GM21825 (cell line): ENCODE results near the gene B4GAT1.

Experiments used
- ATAC-seq: cut with Tn5 transposase; IDR thresholded peaks from one replicate; pipeline ENCODE4 v1.9.1; 2021; ENCODE audit warnings: mild to moderate bottlenecking, moderate library complexity; ENCODE audit not compliant: unreplicated experiment

B4GAT1 gene

GRCh38 chr11:66338276-66339161 is 8.9 kb downstream of the B4GAT1 start:
- no peak for ATAC-seq

- ATAC-seq, result no peak
Measured at GRCh38 chr11:66337103-66337899, 10.1 kb downstream of the B4GAT1 start.

DNA sequence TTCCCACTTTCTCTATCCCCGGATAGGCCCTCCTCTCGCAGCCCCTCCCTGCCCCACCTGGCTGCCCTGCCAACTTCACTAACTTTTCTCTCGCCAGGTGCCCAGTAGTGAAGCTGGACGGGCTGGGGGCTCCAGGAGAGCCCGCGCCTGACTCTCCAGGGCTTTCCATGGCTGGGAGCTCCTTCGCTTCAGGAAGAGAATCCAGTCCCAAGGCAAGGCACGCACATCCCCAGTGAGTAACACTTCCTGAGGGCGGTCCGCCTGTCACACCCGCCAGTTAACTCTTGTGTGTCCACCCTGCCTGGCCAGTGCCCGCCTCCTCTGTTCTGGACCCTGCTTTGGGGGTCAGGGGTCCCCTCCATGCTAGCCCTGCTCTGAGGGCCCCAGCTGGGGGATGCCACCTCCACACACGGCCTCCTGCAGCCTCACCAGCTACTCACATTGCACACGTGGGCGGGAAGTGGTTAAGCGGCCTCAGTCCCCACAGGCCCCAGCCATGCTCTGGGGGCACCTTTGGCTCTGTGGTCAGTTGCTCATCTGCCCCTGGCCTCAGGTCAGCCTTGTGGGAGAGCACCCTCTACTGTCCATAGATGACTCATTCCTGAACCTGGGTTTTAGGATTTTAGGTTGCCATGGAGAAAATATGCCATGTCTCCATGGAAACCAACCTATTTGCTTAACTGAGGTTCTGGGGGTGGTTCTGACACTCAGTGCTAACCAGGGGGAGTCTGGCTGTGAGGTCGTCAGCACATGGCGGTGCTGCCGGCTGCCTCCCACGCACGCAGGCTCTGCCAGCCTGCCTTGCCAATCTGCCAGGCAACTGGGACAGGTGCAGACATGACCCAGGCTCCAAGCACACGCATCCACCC is 11.0 kb downstream of the B4GAT1 start, which contains the start of gene RIN1:
TSS of gene RIN1 (minus strand) at position 201 of the 869 bp plus-strand sequence. CDS start at position 169, 32 bp downstream.
- no peak for ATAC-seq

- no peak for ATAC-seq
Measured at GRCh38 chr11:66335531-66336233, 11.7 kb downstream of the B4GAT1 start.

DNA sequence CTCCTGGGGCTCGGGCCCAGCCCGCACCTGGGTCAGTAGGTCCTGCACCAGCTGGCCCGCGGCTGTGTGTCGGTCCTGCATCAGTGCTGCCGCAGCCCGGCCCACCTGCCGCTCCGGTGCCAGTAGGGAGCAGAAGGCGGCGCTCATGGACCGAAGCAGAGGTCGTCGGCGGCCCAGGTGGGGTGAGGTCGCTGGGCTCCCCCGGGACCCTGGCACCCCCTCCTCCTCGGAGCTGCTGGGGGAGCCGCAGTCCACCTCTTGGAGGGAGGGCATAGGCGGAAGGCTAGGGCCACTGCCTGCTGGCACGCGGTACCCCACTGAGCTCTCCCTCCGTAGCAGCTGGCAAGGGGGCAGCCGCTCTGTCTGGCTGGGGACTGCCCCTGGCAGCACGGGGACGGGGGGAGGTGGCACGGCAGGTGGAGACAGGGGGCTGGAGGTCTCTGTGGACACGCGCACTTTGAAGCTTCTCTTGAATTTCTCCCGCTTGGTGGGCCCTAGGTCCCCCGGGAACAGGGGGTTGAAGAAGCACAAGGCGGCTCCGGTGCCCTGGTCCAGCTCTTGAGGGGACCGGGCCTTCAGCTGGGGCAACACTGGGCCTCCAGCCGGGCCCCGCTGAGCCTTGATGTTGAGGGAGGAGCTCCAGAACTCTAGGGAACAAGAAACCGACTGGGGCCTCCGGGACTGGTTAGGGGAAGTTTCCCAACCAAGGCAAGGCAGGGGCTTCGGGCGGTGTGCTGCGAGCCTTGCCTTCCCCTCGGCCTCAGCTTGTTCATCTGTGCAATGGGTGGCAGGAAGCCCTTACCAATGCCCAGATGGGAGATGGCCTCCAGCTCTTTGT is 12.6 kb downstream of the B4GAT1 start:
- ATAC-seq, result no peak

- ATAC-seq, result no peak
Measured at GRCh38 chr11:66333896-66334604, 13.4 kb downstream of the B4GAT1 start.

DNA sequence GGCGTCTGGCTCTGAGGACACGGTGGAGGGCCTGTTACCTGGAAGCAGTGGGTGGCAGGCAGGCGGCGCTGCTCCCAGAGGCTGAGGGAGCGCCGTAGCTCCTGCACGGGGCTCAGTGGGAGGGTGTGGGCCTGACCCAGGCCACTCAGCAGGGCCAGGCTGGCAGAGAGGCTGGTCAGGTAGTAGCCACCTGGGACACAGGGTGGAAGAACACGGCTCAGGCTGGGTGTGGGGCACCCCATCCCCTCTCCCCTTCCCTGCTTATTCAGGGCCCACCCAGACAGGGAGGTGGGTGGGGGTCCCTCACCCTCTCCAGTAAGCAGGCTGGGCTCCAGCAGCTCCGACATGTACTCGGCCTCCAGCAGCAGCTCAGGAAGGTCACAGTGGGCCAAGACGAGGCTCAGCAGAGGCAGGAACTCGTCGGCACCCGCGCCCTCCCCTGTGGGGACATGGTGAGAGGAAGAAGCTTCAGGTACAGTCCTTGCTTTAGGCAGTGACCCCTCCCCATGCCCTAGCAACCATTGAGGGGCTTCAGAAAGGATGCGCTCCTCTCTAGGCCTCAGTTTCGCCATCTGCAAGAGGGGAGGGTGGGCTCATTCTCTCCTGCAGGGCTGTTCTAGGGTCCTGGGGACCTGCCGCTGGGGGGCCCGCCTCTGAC is 14.1 kb downstream of the B4GAT1 start:
- ATAC-seq, result no peak

DNA sequence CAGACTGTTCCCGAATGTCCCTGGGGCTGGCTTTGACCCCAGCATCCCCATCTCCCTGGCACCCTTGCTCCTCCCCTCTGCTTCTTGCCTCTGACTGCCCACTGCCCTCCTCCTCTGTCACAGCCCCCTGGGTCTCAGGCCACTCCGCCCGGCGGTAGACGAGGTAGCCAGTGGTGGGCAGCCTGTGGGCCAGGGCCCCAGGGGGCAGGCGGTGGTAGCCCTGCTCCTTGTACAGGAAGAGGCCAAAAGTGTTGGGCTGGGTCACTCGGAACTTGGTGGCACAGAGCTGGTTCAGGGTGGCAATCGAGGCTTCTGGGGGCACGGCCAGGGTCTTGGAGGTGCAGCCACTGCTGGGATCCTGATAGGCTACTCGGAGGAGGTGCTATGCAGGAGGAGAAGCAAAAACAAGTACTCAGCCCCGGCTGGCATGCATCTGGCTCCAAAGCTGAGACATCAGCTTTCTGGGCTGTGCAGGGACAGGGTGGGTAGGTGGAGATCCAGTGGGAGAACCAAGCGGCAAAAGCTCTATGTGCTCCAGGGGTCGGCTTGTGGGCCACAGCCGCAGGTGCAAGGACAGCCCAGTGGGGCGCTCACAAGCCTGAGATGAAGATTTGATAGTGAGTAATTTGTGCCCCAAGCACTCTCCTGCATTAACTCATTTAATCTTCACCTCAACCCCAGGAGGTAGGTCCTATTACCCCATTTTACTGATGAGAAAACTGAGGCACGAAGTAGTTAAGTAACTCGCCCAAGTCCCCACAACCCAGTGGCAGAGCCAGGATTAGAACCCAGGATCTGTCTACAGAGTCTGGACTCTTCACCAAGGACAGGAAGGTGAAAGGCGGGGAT is 14.8 kb downstream of the B4GAT1 start:
- ATAC-seq, result no peak

GRCh38 chr11:66331542-66332370 is 15.7 kb downstream of the B4GAT1 start:
- ATAC-seq, result no peak

DNA sequence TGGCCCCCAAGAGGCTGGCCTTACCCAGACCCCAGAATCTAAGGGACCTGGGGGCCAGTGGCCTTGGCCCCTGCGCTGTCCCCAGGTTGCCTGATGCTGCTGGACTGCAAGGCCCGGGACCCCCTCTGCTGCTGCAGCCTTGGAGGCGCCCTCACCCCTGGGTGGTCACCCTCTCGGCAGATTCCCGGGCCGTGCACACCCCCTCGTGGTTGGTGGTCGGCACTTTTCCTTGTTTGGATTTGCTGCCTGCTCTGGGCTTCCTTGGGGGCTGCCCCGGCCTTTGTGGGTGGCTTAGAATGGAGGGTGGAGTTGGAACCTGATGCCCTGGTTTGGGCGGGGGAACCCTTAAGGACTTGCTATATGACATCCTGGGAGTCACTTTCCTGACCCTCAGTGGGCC is 16.5 kb downstream of the B4GAT1 start:
- no peak for ATAC-seq

DNA sequence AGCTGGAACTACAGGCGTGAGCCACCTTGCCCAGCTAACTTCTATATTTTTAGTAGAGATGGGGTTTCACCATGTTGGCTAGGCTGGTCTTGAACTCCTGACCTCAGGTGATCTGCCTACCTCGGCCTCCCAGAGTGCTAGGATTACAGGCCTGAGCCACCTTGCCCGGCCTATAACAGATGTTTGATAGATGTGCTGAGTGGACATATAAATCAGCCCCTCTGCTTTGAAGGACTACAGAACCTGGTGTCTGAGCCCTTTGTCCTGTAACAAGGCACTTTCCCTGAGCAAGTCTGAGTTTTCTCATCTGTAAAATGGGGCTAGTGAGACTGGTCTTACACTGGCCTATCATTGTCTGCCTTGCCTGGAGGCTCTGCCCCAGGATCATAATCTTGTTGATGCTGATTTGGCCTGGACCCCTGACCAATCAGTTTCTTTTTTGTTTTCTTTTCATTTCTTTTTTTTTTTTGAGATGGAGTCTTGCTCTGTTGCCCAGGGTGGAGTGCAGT is 18.2 kb downstream of the B4GAT1 start:
- ATAC-seq, result no peak

GRCh38 chr11:66328302-66329144 is 18.9 kb downstream of the B4GAT1 start:
- no peak for ATAC-seq

DNA sequence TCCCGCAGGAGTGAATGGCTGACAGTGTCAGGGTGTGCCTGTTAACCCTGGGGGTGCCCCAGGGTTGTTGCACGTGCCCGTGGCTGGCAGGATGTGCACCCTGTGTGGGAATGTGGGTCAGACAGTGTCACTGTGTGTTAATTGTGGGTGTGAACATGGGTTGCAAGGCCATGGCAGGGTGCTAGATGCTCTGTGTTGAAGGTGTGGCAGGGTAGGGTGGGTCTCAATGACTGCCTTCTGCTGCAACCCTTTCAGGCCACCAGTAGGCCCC is 19.5 kb downstream of the B4GAT1 start:
- ATAC-seq, result no peak

- no peak for ATAC-seq
Measured at GRCh38 chr11:66327171-66328030, 20.0 kb downstream of the B4GAT1 start.
